ENCODE results near the gene DDTL. TPM values are rescaled to one million over a fixed set of nuclear protein-coding genes. Genes with fewer than 3 reads are reported as not detected.

The DDTL gene
- total RNA-seq, 1 experiment from 2014 or later = 6.0 TPM

GRCh38 chr22:24003887-24004286 lies 37.2 kb downstream of the DDTL start:
- Histone ChIP-seq H3K9ac (ENCODE audit: low read length) (no peak overlapping the region), H3K27me3 (ENCODE audit: low read length) (no peaks in the 10 kb centered on the region)
- no peak for DNase-seq

DNA sequence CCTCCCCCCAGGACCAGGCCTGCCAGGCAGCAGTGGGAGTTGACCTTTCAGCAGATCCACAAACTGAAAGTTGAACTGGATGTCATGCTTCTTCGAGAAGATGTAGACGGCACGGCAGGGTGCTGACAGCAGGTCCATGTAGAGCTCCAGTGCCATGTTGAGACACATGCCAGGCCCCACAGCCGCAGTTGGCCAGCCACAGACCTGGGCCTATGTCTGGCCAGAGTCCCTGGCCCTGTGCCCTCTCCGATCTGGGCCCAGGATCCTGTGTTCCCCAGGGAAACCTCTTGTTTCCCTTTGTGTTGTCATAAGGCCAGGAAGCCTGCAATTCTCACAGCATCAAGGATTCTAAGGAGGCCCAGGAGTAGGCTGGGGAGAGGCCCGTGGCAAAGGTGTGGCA lies 38.5 kb downstream of the DDTL start, which contains the start of gene GSTT4:
Gene GSTT4, minus strand, starts transcription at position 253 of the 400 bp plus-strand sequence. Its CDS starts 97 bp downstream, at position 156.
- H3K27me3 ChIP-seq (ENCODE audit: low read length) = no peaks in the 10 kb centered on the region; the same call in 1 of the 2 replicates
- no peaks in the 10 kb centered on the region for H3K9me3 ChIP-seq (ENCODE audit: low read length)
- peak; percentile 37 for DNase-seq
- H3K9me2 ChIP-seq (replicated peaks; ENCODE audit: insufficient read depth, low read length) = no peaks in the 10 kb centered on the region
- no peak within 1 kb of the TSS for H3K4me2 ChIP-seq (ENCODE audit: low read depth, low read length, poor library complexity, severe bottlenecking)
- H3K4me1 ChIP-seq (ENCODE audit: low read length) = no peaks in the 10 kb centered on the region
- H3K9ac ChIP-seq (ENCODE audit: low read length) = no peak within 1 kb of the TSS
- no peaks in the 10 kb centered on the region for H3K79me2 ChIP-seq (ENCODE audit: low read length)
- H2AFZ ChIP-seq (ENCODE audit: low read length) = no peak within 1 kb of the TSS
- H3K36me3 ChIP-seq (ENCODE audit: insufficient read depth, low read length) = no peaks in the 10 kb centered on the region
- H3K4me3 ChIP-seq (ENCODE audit: low read length) = no peak within 1 kb of the TSS
- no peaks in the 10 kb centered on the region for H4K20me1 ChIP-seq (ENCODE audit: insufficient read depth, low read depth, low read length)
- no peak within 1 kb of the TSS for H3K27ac ChIP-seq (ENCODE audit: low read length)

More at GRCh38 chr22:24003887-24004286, 37.2 kb downstream of the DDTL start:
- Histone ChIP-seq H3K9me3 (ENCODE audit: low read length) (no peaks in the 10 kb centered on the region), H2AFZ (ENCODE audit: low read length) (no peak overlapping the region), H3K9me2 (replicated peaks; ENCODE audit: insufficient read depth, low read length) (no peaks in the 10 kb centered on the region), H3K4me1 (ENCODE audit: low read length) (no peaks in the 10 kb centered on the region), H3K4me3 (ENCODE audit: low read length) (no peak overlapping the region), H3K79me2 (ENCODE audit: low read length) (no peaks in the 10 kb centered on the region), H4K20me1 (ENCODE audit: insufficient read depth, low read depth, low read length) (no peaks in the 10 kb centered on the region), H3K27ac (ENCODE audit: low read length) (no peak overlapping the region), H3K4me2 (ENCODE audit: low read depth, low read length, poor library complexity, severe bottlenecking) (no peak overlapping the region), H3K36me3 (ENCODE audit: insufficient read depth, low read length) (no peaks in the 10 kb centered on the region)

DNA sequence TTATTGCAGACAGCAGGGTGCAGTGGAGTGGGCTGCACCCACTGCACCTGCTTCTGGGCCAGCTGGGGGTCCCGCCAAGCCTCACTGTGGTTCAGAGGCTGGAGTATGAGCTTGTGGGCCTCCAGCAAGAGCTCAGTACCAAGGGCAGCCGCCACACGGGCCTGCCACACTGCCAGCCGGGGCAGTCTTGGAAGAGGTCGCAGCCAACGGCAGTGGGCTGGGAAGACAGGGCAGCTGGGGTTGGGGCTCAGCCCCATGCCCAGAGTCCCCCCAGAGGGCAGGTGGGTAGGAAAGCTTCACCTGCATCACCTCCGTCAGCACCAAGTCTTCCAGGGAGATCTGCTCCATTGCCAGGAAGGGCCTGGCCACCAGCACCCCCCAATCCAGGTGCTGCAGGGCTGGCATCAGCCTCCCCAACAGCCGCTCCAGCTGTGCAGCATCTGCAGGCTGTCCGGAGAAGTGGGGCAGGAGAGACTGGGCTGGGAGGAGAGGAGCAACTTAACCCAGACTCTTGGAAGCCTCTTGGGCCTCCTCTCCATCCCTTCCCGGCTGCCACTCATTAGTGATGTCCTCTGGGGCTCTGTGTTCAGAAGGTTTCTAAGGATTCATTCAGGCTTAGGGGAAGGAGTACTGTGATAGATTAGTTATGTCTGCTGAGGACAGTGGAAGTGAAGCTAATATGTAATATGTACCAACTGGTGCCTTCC lies 39.7 kb downstream of the DDTL start:
- Histone ChIP-seq H3K4me1 (ENCODE audit: low read length) (peaks cover 6% of the 10 kb centered on the region; the same call in 1 of the 2 replicates), H4K20me1 (ENCODE audit: insufficient read depth, low read depth, low read length) (no peaks in the 10 kb centered on the region), H3K27me3 (ENCODE audit: low read length) (no peaks in the 10 kb centered on the region; the same call in 1 of the 2 replicates), H3K4me2 (ENCODE audit: low read depth, low read length, poor library complexity, severe bottlenecking) (no peak overlapping the region), H3K9me2 (replicated peaks; ENCODE audit: insufficient read depth, low read length) (no peaks in the 10 kb centered on the region), H3K9ac (ENCODE audit: low read length) (no peak overlapping the region), H3K9me3 (ENCODE audit: low read length) (no peaks in the 10 kb centered on the region), H3K79me2 (ENCODE audit: low read length) (no peaks in the 10 kb centered on the region), H3K27ac (ENCODE audit: low read length) (no peak overlapping the region), H3K4me3 (ENCODE audit: low read length) (no peak overlapping the region), H3K36me3 (ENCODE audit: insufficient read depth, low read length) (no peaks in the 10 kb centered on the region), H2AFZ (ENCODE audit: low read length) (no peak overlapping the region)
- peak; percentile 35 for DNase-seq

- Histone ChIP-seq H3K9ac (ENCODE audit: low read length) (no peak overlapping the region), H3K9me3 (ENCODE audit: low read length) (no peaks in the 10 kb centered on the region), H3K4me1 (ENCODE audit: low read length) (peaks cover 9% of the 10 kb centered on the region), H3K4me2 (ENCODE audit: low read depth, low read length, poor library complexity, severe bottlenecking) (no peak overlapping the region), H3K9me2 (replicated peaks; ENCODE audit: insufficient read depth, low read length) (no peaks in the 10 kb centered on the region), H3K4me3 (ENCODE audit: low read length) (no peak overlapping the region), H3K27me3 (ENCODE audit: low read length) (no peaks in the 10 kb centered on the region; the same call in 1 of the 2 replicates), H4K20me1 (ENCODE audit: insufficient read depth, low read depth, low read length) (no peaks in the 10 kb centered on the region), H3K27ac (ENCODE audit: low read length) (no peak overlapping the region), H2AFZ (ENCODE audit: low read length) (no peak overlapping the region), H3K36me3 (ENCODE audit: insufficient read depth, low read length) (no peaks in the 10 kb centered on the region), H3K79me2 (ENCODE audit: low read length) (peaks cover 4% of the 10 kb centered on the region)
- no peak for DNase-seq
Measured at GRCh38 chr22:24006914-24007214, 40.2 kb downstream of the DDTL start.

GRCh38 chr22:24007253-24008021 lies 40.7 kb downstream of the DDTL start:
- H4K20me1 ChIP-seq (ENCODE audit: insufficient read depth, low read depth, low read length) = no peaks in the 10 kb centered on the region
- no peaks in the 10 kb centered on the region for H3K36me3 ChIP-seq (ENCODE audit: insufficient read depth, low read length)
- peak; percentile 30 for DNase-seq
- H3K4me2 ChIP-seq (ENCODE audit: low read depth, low read length, poor library complexity, severe bottlenecking) = no peak overlapping the region
- no peak overlapping the region for H2AFZ ChIP-seq (ENCODE audit: low read length)
- H3K4me3 ChIP-seq (ENCODE audit: low read length) = no peak overlapping the region
- H3K27me3 ChIP-seq (ENCODE audit: low read length) = no peaks in the 10 kb centered on the region; the same call in 1 of the 2 replicates
- no peaks in the 10 kb centered on the region for H3K9me3 ChIP-seq (ENCODE audit: low read length)
- H3K79me2 ChIP-seq (ENCODE audit: low read length) = peaks cover 10% of the 10 kb centered on the region
- H3K9me2 ChIP-seq (replicated peaks; ENCODE audit: insufficient read depth, low read length) = no peaks in the 10 kb centered on the region
- no peak overlapping the region for H3K27ac ChIP-seq (ENCODE audit: low read length)
- H3K9ac ChIP-seq (ENCODE audit: low read length) = no peak overlapping the region
- H3K4me1 ChIP-seq (ENCODE audit: low read length) = peaks cover 15% of the 10 kb centered on the region

- Histone ChIP-seq H3K4me2 (ENCODE audit: low read depth, low read length, poor library complexity, severe bottlenecking) (no peak overlapping the region), H3K9me3 (ENCODE audit: low read length) (no peaks in the 10 kb centered on the region), H3K79me2 (ENCODE audit: low read length) (peaks cover 15% of the 10 kb centered on the region), H3K9ac (ENCODE audit: low read length) (no peak overlapping the region), H3K4me1 (ENCODE audit: low read length) (peaks cover 18% of the 10 kb centered on the region), H3K4me3 (ENCODE audit: low read length) (no peak overlapping the region), H3K27ac (ENCODE audit: low read length) (no peak overlapping the region), H4K20me1 (ENCODE audit: insufficient read depth, low read depth, low read length) (no peaks in the 10 kb centered on the region), H3K27me3 (ENCODE audit: low read length) (no peaks in the 10 kb centered on the region; the same call in 1 of the 2 replicates), H2AFZ (ENCODE audit: low read length) (no peak overlapping the region), H3K9me2 (replicated peaks; ENCODE audit: insufficient read depth, low read length) (no peaks in the 10 kb centered on the region), H3K36me3 (ENCODE audit: insufficient read depth, low read length) (no peaks in the 10 kb centered on the region)
- DNase-seq = peak; percentile 39
Measured at GRCh38 chr22:24008022-24008283, 41.3 kb downstream of the DDTL start.

DNA sequence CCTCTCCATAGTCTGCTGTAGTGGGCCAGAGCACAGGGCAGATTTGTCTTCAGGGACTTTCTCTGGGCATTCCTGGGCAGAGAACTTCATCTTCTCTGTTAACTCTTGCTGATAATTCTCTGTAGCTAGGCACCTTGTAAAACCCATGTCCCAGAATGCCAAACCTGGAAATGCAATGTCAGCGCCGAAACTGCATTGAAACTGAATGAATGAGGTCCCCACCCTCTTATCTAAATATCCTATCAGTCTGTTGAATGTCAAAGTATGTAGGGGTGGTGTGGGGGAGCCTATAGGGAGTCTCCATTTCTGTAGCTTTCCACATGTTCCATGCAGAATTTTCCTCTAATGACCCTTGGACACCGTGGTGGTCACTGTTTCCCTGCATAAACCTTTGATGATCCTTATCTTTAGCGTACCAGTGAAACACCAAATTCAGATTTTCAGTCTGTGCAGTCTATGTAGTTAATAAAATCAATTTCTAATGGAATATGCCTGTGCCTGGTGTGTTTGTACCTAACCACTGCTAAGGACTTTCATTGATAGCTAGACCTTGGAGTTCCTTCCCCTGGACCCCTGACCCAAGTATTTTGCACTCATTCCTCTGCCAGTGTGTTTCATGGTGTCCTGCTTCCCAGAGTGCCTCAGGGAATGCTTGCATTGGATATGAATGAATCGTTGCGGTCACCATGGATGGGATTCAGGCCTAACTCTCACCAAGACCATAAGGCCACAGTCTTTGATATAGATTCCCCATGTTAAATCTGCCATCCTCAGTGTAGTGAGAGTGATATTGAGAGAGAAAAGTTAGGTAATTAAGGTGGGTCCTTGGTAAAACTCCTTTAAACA lies 41.9 kb downstream of the DDTL start:
- Histone ChIP-seq H3K9me2 (replicated peaks; ENCODE audit: insufficient read depth, low read length) (no peaks in the 10 kb centered on the region), H3K27me3 (ENCODE audit: low read length) (no peaks in the 10 kb centered on the region; the same call in 1 of the 2 replicates), H3K4me3 (ENCODE audit: low read length) (no peak overlapping the region), H3K4me1 (ENCODE audit: low read length) (peaks cover 18% of the 10 kb centered on the region), H3K79me2 (ENCODE audit: low read length) (peaks cover 17% of the 10 kb centered on the region), H3K9ac (ENCODE audit: low read length) (no peak overlapping the region), H4K20me1 (ENCODE audit: insufficient read depth, low read depth, low read length) (no peaks in the 10 kb centered on the region), H3K27ac (ENCODE audit: low read length) (no peak overlapping the region), H2AFZ (ENCODE audit: low read length) (no peak overlapping the region), H3K9me3 (ENCODE audit: low read length) (no peaks in the 10 kb centered on the region), H3K4me2 (ENCODE audit: low read depth, low read length, poor library complexity, severe bottlenecking) (no peak overlapping the region), H3K36me3 (ENCODE audit: insufficient read depth, low read length) (no peaks in the 10 kb centered on the region)
- peak; percentile 26 for DNase-seq

All from Karpas-422 (cell line).